Measurements from ENCODE around the gene IL17RE.
A peak's percentile ranks its signal among the peaks of the same experiment; 100 is the strongest.

IL17RE gene

DNA sequence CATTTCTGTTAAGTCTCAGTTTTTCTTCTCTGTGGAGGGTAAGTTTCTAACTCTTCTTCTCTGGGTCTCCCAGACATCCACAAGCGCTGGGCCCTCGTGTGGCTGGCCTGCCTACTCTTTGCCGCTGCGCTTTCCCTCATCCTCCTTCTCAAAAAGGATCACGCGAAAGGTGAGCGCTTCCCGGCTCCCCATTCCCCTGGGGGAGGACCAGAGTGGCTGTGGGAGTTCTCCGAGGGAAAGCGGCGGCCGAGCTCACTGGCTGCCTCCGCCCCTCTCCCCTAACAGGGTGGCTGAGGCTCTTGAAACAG lies 29.8 kb downstream of the IL17RE start:
- no peak for TF ChIP-seq GABPA (IDR thresholded peaks at IDR 0.05; ENCODE audit: low read depth)
- TF ChIP-seq, protein P1, sequence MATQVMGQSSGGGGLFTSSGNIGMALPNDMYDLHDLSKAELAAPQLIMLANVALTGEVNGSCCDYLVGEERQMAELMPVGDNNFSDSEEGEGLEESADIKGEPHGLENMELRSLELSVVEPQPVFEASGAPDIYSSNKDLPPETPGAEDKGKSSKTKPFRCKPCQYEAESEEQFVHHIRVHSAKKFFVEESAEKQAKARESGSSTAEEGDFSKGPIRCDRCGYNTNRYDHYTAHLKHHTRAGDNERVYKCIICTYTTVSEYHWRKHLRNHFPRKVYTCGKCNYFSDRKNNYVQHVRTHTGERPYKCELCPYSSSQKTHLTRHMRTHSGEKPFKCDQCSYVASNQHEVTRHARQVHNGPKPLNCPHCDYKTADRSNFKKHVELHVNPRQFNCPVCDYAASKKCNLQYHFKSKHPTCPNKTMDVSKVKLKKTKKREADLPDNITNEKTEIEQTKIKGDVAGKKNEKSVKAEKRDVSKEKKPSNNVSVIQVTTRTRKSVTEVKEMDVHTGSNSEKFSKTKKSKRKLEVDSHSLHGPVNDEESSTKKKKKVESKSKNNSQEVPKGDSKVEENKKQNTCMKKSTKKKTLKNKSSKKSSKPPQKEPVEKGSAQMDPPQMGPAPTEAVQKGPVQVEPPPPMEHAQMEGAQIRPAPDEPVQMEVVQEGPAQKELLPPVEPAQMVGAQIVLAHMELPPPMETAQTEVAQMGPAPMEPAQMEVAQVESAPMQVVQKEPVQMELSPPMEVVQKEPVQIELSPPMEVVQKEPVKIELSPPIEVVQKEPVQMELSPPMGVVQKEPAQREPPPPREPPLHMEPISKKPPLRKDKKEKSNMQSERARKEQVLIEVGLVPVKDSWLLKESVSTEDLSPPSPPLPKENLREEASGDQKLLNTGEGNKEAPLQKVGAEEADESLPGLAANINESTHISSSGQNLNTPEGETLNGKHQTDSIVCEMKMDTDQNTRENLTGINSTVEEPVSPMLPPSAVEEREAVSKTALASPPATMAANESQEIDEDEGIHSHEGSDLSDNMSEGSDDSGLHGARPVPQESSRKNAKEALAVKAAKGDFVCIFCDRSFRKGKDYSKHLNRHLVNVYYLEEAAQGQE (IDR thresholded peaks at IDR 0.05; ENCODE audit: insufficient replicate concordance, low read depth) = no peak
- no peak for TF ChIP-seq SPI1 (IDR thresholded peaks at IDR 0.05; ENCODE audit: borderline replicate concordance, low read depth)
- no peak for TF ChIP-seq POLR2AphosphoS5 (IDR thresholded peaks at IDR 0.05; ENCODE audit: low read depth)
- TF ChIP-seq, protein P2, sequence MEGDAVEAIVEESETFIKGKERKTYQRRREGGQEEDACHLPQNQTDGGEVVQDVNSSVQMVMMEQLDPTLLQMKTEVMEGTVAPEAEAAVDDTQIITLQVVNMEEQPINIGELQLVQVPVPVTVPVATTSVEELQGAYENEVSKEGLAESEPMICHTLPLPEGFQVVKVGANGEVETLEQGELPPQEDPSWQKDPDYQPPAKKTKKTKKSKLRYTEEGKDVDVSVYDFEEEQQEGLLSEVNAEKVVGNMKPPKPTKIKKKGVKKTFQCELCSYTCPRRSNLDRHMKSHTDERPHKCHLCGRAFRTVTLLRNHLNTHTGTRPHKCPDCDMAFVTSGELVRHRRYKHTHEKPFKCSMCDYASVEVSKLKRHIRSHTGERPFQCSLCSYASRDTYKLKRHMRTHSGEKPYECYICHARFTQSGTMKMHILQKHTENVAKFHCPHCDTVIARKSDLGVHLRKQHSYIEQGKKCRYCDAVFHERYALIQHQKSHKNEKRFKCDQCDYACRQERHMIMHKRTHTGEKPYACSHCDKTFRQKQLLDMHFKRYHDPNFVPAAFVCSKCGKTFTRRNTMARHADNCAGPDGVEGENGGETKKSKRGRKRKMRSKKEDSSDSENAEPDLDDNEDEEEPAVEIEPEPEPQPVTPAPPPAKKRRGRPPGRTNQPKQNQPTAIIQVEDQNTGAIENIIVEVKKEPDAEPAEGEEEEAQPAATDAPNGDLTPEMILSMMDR (IDR thresholded peaks at IDR 0.05; ENCODE audit: insufficient read depth, low read length) = no peak
- no peak for DNase-seq (ENCODE audit: low read depth in 1 of 2, low spot score in 1 of 2)
- no peaks in the 10 kb centered on the region for H3K27me3 ChIP-seq (ENCODE audit: insufficient read depth, poor library complexity, severe bottlenecking)
- H3K27ac ChIP-seq (replicated peaks) = peak overlapping the region; percentile 76
- peak overlapping the region; percentile 73 for H3K4me3 ChIP-seq (replicated peaks; ENCODE audit: insufficient read depth, low read length)

DNA sequence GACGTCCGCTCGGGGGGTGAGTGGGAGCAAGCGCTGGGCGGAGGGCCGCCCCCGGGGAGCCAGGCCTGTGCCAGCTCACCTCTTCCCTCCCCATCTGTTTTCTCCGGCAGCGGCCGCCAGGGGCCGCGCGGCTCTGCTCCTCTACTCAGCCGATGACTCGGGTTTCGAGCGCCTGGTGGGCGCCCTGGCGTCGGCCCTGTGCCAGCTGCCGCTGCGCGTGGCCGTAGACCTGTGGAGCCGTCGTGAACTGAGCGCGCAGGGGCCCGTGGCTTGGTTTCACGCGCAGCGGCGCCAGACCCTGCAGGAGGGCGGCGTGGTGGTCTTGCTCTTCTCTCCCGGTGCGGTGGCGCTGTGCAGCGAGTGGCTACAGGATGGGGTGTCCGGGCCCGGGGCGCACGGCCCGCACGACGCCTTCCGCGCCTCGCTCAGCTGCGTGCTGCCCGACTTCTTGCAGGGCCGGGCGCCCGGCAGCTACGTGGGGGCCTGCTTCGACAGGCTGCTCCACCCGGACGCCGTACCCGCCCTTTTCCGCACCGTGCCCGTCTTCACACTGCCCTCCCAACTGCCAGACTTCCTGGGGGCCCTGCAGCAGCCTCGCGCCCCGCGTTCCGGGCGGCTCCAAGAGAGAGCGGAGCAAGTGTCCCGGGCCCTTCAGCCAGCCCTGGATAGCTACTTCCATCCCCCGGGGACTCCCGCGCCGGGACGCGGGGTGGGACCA lies 30.4 kb downstream of the IL17RE start:
- Histone ChIP-seq H3K4me3 (replicated peaks; ENCODE audit: insufficient read depth, low read length) (peak overlapping the region; percentile 73), H3K27me3 (ENCODE audit: insufficient read depth, poor library complexity, severe bottlenecking) (no peaks in the 10 kb centered on the region), H3K27ac (replicated peaks) (peak overlapping the region; percentile 76)
- peak; percentile 69 to 83 for DNase-seq (ENCODE audit: low read depth in 1 of 2, low spot score in 1 of 2)
- no peak; the same call in 1 of the 2 replicates for TF ChIP-seq POLR2AphosphoS5 (IDR thresholded peaks at IDR 0.05; ENCODE audit: low read depth)
- no peak for TF ChIP-seq SPI1 (IDR thresholded peaks at IDR 0.05; ENCODE audit: borderline replicate concordance, low read depth)
- TF ChIP-seq, protein P2 (IDR thresholded peaks at IDR 0.05; ENCODE audit: insufficient read depth, low read length) = peak; percentile 67

DNA sequence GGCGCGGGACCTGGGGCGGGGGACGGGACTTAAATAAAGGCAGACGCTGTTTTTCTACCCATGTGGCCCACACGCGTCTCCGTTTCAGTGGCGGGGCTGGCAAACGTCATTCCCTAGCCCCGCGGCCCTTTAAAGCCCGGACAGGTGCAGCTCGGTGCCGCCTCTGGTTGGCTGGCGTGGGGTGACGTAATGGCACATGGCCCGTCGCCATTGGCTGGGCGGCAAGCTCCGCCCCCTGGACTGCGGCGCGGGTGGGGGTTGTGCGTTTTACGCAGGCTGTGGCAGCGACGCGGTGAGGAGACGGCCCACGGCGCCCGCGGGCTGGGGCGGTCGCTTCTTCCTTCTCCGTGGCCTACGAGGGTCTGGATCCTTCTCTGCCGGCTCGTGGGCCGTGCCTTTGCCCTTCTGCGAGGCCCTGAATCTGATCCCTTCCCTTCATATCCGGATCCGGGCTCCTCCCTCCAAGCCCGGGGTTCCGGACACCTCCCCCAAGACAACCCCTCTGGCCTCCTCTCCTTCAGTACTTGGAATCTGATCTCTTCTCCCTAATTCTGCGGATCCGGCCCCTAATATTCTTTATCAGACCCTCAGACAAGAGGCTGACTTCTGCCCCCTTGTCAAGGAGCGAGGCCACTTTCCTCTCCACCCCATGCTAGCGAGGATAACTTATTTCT lies 31.1 kb downstream of the IL17RE start, which contains the start of gene CRELD1:
TSS of gene CRELD1 (plus strand) at position 274 of the 674 bp plus-strand sequence. CDS start 605 bp downstream, outside the sequence.
- Histone ChIP-seq H3K27ac (replicated peaks) (peak within 1 kb of the TSS; percentile 76), H3K27me3 (ENCODE audit: insufficient read depth, poor library complexity, severe bottlenecking) (no peaks in the 10 kb centered on the region), H3K4me3 (replicated peaks; ENCODE audit: insufficient read depth, low read length) (peak within 1 kb of the TSS; percentile 73)
- peak; percentile 97 to 98 for DNase-seq (ENCODE audit: low read depth in 1 of 2, low spot score in 1 of 2)
- no peak for TF ChIP-seq SPI1 (IDR thresholded peaks at IDR 0.05; ENCODE audit: borderline replicate concordance, low read depth)
- peak; percentile 60 for TF ChIP-seq POLR2AphosphoS5 (IDR thresholded peaks at IDR 0.05; ENCODE audit: low read depth)

DNA sequence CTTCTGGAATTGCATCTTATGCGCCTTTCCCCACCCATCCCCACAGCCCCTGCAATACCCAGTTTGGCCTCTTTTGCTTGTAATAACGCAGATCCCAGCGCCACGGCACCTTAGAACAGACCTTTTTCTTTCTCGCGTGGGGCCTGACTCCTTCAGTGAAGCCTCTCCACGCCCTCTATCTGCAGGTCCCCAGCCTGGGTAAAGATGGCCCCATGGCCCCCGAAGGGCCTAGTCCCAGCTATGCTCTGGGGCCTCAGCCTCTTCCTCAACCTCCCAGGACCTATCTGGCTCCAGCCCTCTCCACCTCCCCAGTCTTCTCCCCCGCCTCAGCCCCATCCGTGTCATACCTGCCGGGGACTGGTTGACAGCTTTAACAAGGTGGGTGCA lies 31.6 kb downstream of the IL17RE start:
- TF ChIP-seq, protein P2 (IDR thresholded peaks at IDR 0.05; ENCODE audit: insufficient read depth, low read length) = no peak
- TF ChIP-seq, protein P1 (IDR thresholded peaks at IDR 0.05; ENCODE audit: insufficient replicate concordance, low read depth) = no peak
- TF ChIP-seq SPI1 (IDR thresholded peaks at IDR 0.05; ENCODE audit: borderline replicate concordance, low read depth) = no peak
- no peak for TF ChIP-seq POLR2AphosphoS5 (IDR thresholded peaks at IDR 0.05; ENCODE audit: low read depth)
- no peak for TF ChIP-seq GABPA (IDR thresholded peaks at IDR 0.05; ENCODE audit: low read depth)
- peak; percentile 31 to 40 for DNase-seq (ENCODE audit: low read depth in 1 of 2, low spot score in 1 of 2)
- Histone ChIP-seq H3K27ac (replicated peaks) (peak overlapping the region; percentile 76), H3K4me3 (replicated peaks; ENCODE audit: insufficient read depth, low read length) (peak overlapping the region; percentile 73), H3K27me3 (ENCODE audit: insufficient read depth, poor library complexity, severe bottlenecking) (no peaks in the 10 kb centered on the region)

Data from HL-60 (cell line).